Bone marrow (tissue), 2 donors: ENCODE data around the gene MAMDC4.
"Not testable (repeated sequence)": the region's sequence is repeated elsewhere in the genome, so short reads cannot be mapped to it uniquely, and the experiment has no call there.

ENCODE experiments used
- DNase-seq, 2 donors: peaks; one replicate each; lab custom pipeline; 2025; lab: John Stamatoyannopoulos, UW

The MAMDC4 gene

DNA sequence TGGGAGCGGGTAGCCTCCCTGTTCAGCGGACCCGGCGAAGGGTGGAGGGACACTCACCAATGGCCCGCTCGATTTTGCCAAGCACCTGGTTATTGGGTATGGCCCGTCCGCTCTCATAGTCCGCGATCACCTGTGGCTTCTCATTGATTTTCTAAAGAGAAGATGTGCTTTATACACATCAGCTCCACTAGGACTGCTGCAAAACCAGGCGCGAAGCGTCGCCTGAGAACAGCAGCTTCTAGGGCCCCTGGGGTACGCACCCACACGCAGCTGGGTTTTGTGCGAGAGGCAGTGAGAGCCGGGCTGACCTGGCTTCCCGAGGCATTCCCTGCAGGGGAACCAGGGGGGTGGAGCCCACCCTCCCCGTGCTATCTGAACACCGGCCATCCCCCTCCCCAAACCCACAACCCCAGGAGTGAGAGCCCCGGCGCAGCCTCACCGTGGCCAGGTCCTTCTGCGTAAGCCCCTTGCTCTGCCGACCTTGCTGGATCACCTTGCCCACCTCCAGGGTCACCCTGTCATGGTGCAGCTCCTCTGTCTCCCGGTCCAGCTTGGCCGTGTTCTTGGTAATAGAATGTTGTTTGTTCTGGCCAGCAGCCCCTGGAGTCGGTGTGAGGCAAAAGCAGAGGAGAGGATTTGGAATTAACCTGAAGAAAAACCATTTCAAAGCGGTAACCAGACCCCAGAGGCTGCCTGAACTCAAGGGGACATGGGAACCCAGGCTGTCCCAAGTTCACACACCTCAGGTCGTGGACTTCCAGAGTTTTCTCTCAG, 10.9 kb downstream of the MAMDC4 start:
- DNase-seq = no peak

- no peak for DNase-seq
Measured at GRCh38 chr9:136863623-136864273, 11.6 kb downstream of the MAMDC4 start.

- DNase-seq = no peak
Measured at GRCh38 chr9:136865041-136865767, 13.1 kb downstream of the MAMDC4 start.

- no peak for DNase-seq
Measured at GRCh38 chr9:136865768-136866103, 13.6 kb downstream of the MAMDC4 start.

DNA sequence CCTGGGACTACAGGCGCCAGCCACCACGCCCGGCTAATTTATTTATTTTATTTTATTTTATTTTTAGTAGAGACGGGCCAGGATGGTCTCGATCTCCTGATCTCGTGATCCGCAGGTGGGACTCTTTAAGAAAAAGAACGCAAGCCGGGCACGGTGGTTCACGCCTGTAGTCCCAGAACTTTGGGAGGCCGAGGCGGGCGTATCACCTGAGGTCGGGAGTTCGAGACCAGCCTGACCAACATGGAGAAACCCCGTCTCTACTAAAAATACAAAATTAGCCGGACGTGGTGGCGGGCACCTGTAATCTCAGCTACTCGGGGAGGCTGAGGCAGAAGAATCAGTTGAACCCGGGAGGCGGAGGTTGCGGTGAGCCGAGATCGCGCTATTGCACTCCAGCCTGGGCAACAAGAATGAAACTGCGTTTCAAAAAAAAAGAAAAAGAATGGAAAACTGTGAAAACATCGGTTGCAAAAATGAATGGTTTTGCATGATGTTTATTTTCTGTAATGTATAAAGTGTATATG, 14.8 kb downstream of the MAMDC4 start:
- DNase-seq = not testable (repeated sequence)

- no peak for DNase-seq
Measured at GRCh38 chr9:136867480-136867879, 15.3 kb downstream of the MAMDC4 start.

DNA sequence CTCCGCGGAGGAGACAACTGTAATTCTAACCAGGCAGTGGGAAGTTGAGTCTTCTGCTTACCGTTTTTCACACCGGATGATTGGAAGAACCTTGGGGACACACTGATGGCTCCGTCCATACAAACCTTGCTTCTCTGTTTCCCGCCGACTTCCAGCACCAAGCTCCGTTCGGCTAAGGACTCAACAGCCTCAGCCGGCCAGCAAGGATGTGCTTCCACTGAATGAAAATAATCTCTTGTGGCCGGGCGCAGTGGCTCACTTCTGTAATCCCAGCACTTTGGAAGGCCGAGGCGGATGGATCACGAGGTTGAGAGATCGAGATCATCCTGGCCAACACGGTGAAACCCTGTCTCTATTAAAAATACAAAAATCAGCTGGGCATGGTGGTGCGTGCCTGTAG, 15.8 kb downstream of the MAMDC4 start:
- DNase-seq = no peak

GRCh38 chr9:136868644-136869043, 16.5 kb downstream of the MAMDC4 start:
- DNase-seq = no peak

DNA sequence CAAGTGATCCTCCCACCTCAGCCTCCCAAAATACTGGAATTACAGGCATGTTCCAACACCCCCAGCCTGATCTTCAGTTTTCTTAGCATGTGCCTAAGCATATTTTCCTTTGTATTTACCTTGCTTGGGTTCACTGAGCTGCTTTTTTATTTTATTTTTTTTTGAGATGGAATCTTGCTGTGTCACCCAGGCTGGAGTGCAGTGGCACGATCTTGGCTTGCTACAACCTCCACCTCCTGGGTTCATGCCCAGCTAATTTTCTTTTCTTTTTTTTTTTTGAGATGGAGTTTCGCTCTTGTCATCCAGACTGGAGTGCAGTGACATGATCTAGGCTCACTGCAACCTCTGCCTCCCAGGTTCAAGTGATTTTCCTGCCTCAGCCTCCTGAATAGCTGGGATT, 17.5 kb downstream of the MAMDC4 start:
- not testable (repeated sequence) for DNase-seq

- no peak for DNase-seq
Measured at GRCh38 chr9:136875155-136875554, 23.0 kb downstream of the MAMDC4 start.

GRCh38 chr9:136876476-136876875, 24.3 kb downstream of the MAMDC4 start:
- DNase-seq = no peak

DNA sequence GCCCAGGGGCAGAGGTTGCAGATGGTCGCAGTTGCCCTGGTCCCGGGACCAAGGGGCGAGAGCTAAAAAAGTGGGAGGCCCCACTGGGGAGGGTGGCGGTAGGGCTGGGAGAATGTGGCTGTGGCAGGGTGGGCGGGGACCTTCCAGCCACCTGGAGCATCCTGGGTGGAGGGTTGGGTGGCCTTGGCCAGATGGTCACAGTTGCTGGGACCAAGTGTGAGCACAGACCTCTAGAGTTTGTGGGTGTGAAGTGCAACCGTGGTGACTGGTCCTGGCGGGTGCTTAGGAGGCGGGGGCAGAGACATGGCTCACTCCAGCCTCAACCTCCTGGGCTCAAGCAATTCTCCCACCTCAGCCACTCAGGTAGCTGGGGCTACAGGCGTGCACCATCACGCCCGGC, 28.5 kb downstream of the MAMDC4 start:
- DNase-seq = no peak

- peak in 1 of 2 donors; percentile 13 for DNase-seq
Measured at GRCh38 chr9:136881691-136882108, 29.6 kb downstream of the MAMDC4 start.

DNA sequence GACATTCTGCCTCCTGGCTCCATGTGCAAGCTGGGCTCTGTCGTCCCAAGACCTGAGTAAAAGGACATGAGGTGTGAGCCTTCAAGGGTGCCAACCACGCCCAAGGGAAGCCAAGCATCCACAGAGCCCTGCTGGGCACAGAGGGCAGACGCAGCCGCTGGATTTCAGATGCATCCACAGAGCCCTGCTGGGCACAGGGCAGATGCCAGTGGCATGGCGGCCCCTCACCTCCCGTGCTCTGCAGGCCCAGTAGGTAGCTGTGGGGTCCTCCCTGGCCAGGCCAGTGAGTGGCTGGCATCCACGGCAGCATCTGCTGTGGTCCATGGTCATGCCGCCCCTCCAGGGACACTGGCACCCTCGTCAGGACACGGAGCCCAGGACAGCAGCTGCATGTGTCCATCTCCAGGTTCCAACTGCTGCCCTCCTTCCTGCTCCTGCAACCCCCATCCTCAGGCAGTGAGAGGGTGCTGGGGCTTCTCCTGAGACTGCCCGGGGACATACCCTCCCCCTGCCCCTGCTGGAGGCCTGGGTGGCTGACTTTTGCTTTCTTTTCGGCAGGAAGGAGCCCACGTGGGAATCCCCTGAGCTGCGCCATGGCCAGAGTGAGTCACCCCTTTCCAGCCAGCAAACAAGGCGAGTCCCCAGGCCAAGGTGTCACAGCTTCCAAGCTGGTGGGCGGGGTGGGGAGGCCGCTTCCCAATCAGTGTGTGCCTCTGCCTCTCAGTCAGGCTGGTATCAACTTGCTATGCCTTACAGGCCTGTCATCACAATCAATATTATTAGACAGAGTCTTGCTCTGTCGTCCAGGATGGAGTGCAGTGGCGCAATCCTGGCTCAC, 30.2 kb downstream of the MAMDC4 start:
- peak; percentile 39 to 89 for DNase-seq

- not testable (repeated sequence) for DNase-seq
Measured at GRCh38 chr9:136882947-136883283, 30.8 kb downstream of the MAMDC4 start.

DNA sequence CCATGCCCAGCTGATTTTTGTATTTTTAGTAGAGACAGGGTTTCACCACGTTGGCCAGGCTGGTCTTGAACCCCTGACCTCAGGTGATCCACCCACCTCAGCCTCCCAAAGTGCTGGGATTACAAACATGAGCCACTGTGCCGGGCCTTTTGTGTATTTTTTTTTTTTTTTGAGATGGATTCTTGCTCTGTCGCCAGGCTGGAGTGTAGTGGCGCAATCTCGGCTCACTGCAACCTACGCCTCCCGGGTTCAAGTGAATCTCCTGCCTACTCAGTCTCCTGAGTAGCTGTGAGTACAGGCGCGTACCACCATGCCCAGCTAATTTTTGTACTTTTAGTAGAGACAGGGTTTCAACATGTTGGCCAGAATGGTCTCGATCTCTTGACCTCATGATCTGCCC, 31.5 kb downstream of the MAMDC4 start:
- not testable (repeated sequence) for DNase-seq

DNA sequence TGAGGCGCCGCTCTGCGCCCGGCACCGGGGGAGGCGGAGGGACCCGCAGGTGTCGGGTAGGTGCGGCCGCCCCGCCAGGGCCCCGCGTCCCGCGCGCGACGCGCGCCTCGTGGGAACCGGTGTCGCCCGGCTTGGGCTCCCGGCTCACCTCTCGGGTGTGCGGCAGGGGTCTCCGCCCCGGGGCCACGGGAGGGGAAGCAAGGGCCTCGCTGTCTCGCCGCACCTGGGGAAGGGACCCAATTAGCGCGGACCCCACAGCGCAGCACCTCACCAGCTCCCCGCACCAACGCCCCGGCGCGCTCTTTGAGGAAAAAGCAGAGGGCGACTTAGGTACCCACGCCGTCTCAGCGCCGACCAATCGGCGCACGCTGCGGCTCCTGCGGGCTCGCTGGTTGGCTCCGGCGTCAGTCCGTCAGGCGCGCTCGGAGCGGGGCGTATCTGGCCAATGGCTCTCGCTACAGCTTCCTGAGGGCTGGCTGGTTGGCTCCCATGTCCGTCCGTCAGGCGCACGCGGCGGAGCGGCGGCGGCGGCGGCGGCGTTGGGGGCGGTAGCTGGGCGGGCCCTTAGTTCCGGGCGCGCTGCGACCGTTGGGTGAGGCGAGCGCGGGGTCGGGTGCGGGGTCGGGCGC, 33.9 kb downstream of the MAMDC4 start, which contains the start of gene TRAF2:
TSS of gene TRAF2 (plus strand) at position 567 of the 629 bp plus-strand sequence. CDS start 12,225 bp downstream, outside the sequence.
- DNase-seq = peak; percentile 91 to 94

GRCh38 chr9:136886610-136887597, 34.8 kb downstream of the MAMDC4 start:
- peak in 1 of 2 donors; percentile 94 for DNase-seq

DNA sequence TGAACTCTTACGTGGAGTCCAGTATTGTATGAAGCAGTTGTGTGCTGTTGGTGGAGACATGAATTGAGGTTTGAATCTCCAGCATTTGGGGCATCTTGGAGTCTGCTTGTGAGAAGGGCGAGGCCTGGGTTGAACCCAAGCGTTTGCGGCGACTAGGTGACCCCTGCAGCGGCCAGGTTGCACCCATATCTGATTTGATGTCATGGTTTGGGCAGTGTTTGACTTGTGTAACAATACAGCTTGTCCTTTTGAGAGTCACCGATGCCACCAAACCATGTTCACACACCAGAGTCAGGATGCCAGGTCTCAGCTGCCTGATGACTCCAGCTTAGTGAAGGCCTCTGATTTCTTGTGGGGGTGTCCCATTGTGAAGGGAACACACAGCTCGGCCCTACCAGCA, 36.3 kb downstream of the MAMDC4 start:
- DNase-seq = no peak

- no peak for DNase-seq
Measured at GRCh38 chr9:136889858-136890257, 37.7 kb downstream of the MAMDC4 start.
